K562 (cell line): ENCODE measurements around the gene OSBPL3. TPM values are rescaled to one million over a fixed set of nuclear protein-coding genes. Genes with fewer than 3 reads are reported as not detected.

Experiments
- BRD4 ChIP-seq: fragments of 200-600 bp; sonication (generic); IDR thresholded peaks from 2 replicates; pipeline ENCODE4 v1.6.1; 2017; ENCODE audit warnings: inconsistent platforms
- BRD9 ChIP-seq: fragments of 450-650 bp; IDR thresholded peaks from 2 replicates; pipeline ENCODE4 v1.6.1; 2018; ENCODE audit warnings: low read depth; ENCODE audit not compliant: partially characterized antibody
- CBX8 ChIP-seq: fragments of 200-600 bp; sonication (generic); IDR thresholded peaks from 2 replicates; pipeline ENCODE4 v1.6.1; 2012; ENCODE audit warnings: borderline replicate concordance, mixed run types, low read depth, mild to moderate bottlenecking, moderate library complexity, mixed read lengths, low read length, control low read depth, inconsistent platforms; ENCODE audit not compliant: poor library complexity, severe bottlenecking; ENCODE audit errors: extremely low read depth
- CEBPG ChIP-seq, 3 experiments: fragments of 200-800 bp in 1 of 3; sonication (Bioruptor generic) in 1 of 3; sonication (generic) in 1 of 3; formaldehyde crosslinking in 1 of 3; IDR thresholded peaks in 2 of 3; conservative IDR thresholded peaks in 1 of 3; 2 replicates each; pipeline versions ENCODE4 v1.6.1 to v1.8.0; 2016 to 2022; ENCODE audit warnings: missing compliant biosample characterization in 2 of 3, missing genetic modification characterization in 2 of 3, mild to moderate bottlenecking in 1 of 3, missing genetic modification reagents in 1 of 3
- CHCHD3 ChIP-seq: fragments of 250-450 bp; sonication (Bioruptor Pico); IDR thresholded peaks from 2 replicates; pipeline ENCODE4 v2.1.2; 2022; ENCODE audit warnings: mild to moderate bottlenecking
- DNMT1 ChIP-seq: fragments of 450-650 bp; IDR thresholded peaks from 2 replicates; pipeline ENCODE4 v1.6.1; 2016; ENCODE audit warnings: antibody characterized with exemption, mild to moderate bottlenecking
- FUS ChIP-seq: fragments of 200-400 bp; formaldehyde crosslinking; optimal IDR thresholded peaks from 2 replicates; pipeline ENCODE3; 2017; ENCODE audit warnings: low read depth, low read length
- GABPA ChIP-seq: fragments of 200-800 bp; sonication (Bioruptor generic); conservative IDR thresholded peaks from 2 replicates; pipeline ENCODE4 v1.6.1; 2016; ENCODE audit warnings: low read depth, missing genetic modification characterization, missing compliant biosample characterization
- HSF4 ChIP-seq: fragments of 250-450 bp; sonication (Bioruptor Pico); IDR thresholded peaks from 2 replicates; pipeline ENCODE4 v2.1.2; 2022; ENCODE audit warnings: mild to moderate bottlenecking, moderate library complexity, borderline replicate concordance
- IRF1 ChIP-seq: sonication (generic); formaldehyde crosslinking; IDR thresholded peaks from 2 replicates; pipeline ENCODE4 v1.8.0; 2022; ENCODE audit warnings: missing genetic modification reagents, mild to moderate bottlenecking, borderline replicate concordance
- MAFG ChIP-seq: fragments of 450-650 bp; conservative IDR thresholded peaks from 2 replicates; pipeline ENCODE4 v1.6.1; 2016; ENCODE audit warnings: missing genetic modification characterization, missing compliant biosample characterization
- NFIC ChIP-seq: fragments of 450-650 bp; IDR thresholded peaks from 2 replicates; pipeline ENCODE4 v1.6.1; 2017; ENCODE audit warnings: mild to moderate bottlenecking, inconsistent platforms
- PHB2 ChIP-seq: fragments of 450-650 bp; IDR thresholded peaks from 2 replicates; pipeline ENCODE4 v1.6.1; 2017; ENCODE audit warnings: low read depth
- RAD51 ChIP-seq: fragments of 450-650 bp; IDR thresholded peaks from 2 replicates; pipeline ENCODE4 v1.7.1; 2016; ENCODE audit warnings: low read depth, mild to moderate bottlenecking, borderline replicate concordance
- RBM17 ChIP-seq: fragments of 200-400 bp; formaldehyde crosslinking; IDR thresholded peaks from 2 replicates; pipeline ENCODE4 v1.6.1; 2017; ENCODE audit warnings: low read depth, mild to moderate bottlenecking, low read length, borderline replicate concordance
- SETDB1 ChIP-seq: IDR thresholded peaks from one replicate; pipeline ENCODE4 v1.6.1; 2012; ENCODE audit warnings: low read length, control low read depth, inconsistent platforms
- SIX5 ChIP-seq, 2 experiments: IDR thresholded peaks; 2 replicates each; pipeline ENCODE4 v1.6.1; 2011; ENCODE audit warnings: low read length in 2 of 2, borderline replicate concordance in 1 of 2, low read depth in 1 of 2, mild to moderate bottlenecking in 1 of 2, moderate library complexity in 1 of 2; ENCODE audit not compliant: insufficient read depth in 1 of 2
- STAT5A ChIP-seq: IDR thresholded peaks from 2 replicates; pipeline ENCODE4 v1.6.1; 2012; ENCODE audit warnings: low read length, inconsistent platforms, borderline replicate concordance
- TEAD2 ChIP-seq: fragments of 450-650 bp; IDR thresholded peaks from 2 replicates; pipeline ENCODE4 v1.6.1; 2016; ENCODE audit warnings: missing genetic modification characterization, control low read depth, missing compliant biosample characterization
- U2AF2 ChIP-seq: fragments of 200-400 bp; formaldehyde crosslinking; optimal IDR thresholded peaks from 2 replicates; pipeline ENCODE3; 2017; ENCODE audit warnings: low read depth, mild to moderate bottlenecking, low read length
- VEZF1 ChIP-seq: fragments of 200-800 bp; sonication (Bioruptor generic); IDR thresholded peaks from 2 replicates; pipeline ENCODE4 v1.6.1; 2017; ENCODE audit warnings: missing genetic modification characterization, missing compliant biosample characterization
- ZNF184 ChIP-seq: sonication (generic); formaldehyde crosslinking; IDR thresholded peaks from 2 replicates; pipeline ENCODE4 v1.5.0; 2020; ENCODE audit warnings: missing genetic modification reagents
- ZNF253 ChIP-seq: fragments of 250-450 bp; sonication (Bioruptor Pico); conservative IDR thresholded peaks from 2 replicates; pipeline ENCODE4 v1.6.1; 2021; ENCODE audit warnings: mild to moderate bottlenecking
- ZNF41 ChIP-seq: fragments of 250-450 bp; sonication (Bioruptor Pico); conservative IDR thresholded peaks from 2 replicates; pipeline ENCODE4 v1.4.0; 2020; ENCODE audit warnings: mild to moderate bottlenecking
- ZNF778 ChIP-seq: fragments of 450-650 bp; formaldehyde crosslinking; IDR thresholded peaks from 2 replicates; pipeline ENCODE4 v1.4.0; 2020; ENCODE audit warnings: mild to moderate bottlenecking, moderate library complexity
- ZZZ3 ChIP-seq: fragments of 450-650 bp; IDR thresholded peaks from 2 replicates; pipeline ENCODE4 v1.6.1; 2016; ENCODE audit warnings: antibody characterized with exemption, mild to moderate bottlenecking, moderate library complexity
- polyA plus RNA-seq, 8 experiments: library from polyadenylated mRNA; depleted of rRNA in 4 of 8; stranded (reverse) in 5 of 8; unstranded in 3 of 8; fragments of >200 nt; fragmentation: Nextera tagmentation in 2 of 8; fragmentation: Illumina TruSeq in 1 of 8; extraction: Ambion mirVana in 2 of 8; extraction: Trizol in 1 of 8; gene quantifications; 2 replicates each; pipeline versions ENCODE4 v1.2.1 to v1.2.3, GENCODE V29; 2011 to 2014; ENCODE audit warnings: inconsistent platforms in 1 of 8, missing spikeins in 1 of 8
- total RNA-seq, 7 experiments: library from RNA; depleted of rRNA in 6 of 7; stranded (reverse); fragments of >200 nt in 6 of 7; fragmentation: Illumina TruSeq in 2 of 7; extraction: Trizol in 2 of 7; gene quantifications; 2 replicates each; pipeline versions ENCODE4 v1.2.1 to v1.2.3, GENCODE V29; 2011 to 2021; ENCODE audit warnings: low replicate concordance in 1 of 7

OSBPL3 gene
- total and polyA plus RNA-seq, 9 of the 15 experiments (the other 6 are each of a cell fraction or from before 2014, with no cell fraction given) = 4.8 to 37.2 (median 26.5) TPM

- TF ChIP-seq DNMT1 (no peak), CHCHD3 (CRISPR knock-in tag) (no peak), SETDB1 (no peak), HSF4 (no peak), CEBPG (CRISPR knock-in tag; IDR thresholded peaks at IDR 0.05) (no peak), CEBPG (tag; conservative IDR thresholded peaks at IDR 0.05 in 1 of 2, IDR thresholded peaks at IDR 0.05 in 1 of 2) (no peak; a peak in 1 of 4 replicates), ZNF778 (CRISPR knock-in tag) (no peak), ZNF184 (CRISPR knock-in tag) (no peak), ZZZ3 (no peak), RAD51 (no peak), MAFG (tag) (no peak), IRF1 (CRISPR knock-in tag) (no peak), SIX5 (IDR thresholded peaks at IDR 0.05; ENCODE audit: borderline replicate concordance in 1 of 2, insufficient read depth in 1 of 2, low read depth in 1 of 2, low read length in 2 of 2) (no peak), NFIC (peak; percentile 32; the same call in 1 of the 2 replicates), BRD4 (no peak), BRD9 (no peak), STAT5A (no peak), PHB2 (no peak), GABPA (tag) (peak; percentile 67), CBX8 (no peak), TEAD2 (tag) (no peak), VEZF1 (CRISPR knock-in tag) (peak; percentile 34; the same call in 1 of the 2 replicates), ZNF41 (CRISPR knock-in tag) (no peak), ZNF253 (CRISPR knock-in tag) (no peak), FUS (no peak), U2AF2 (no peak), RBM17 (no peak)
These were observed 158.8 kb downstream of the OSBPL3 start (continued) for GRCh38 chr7:24821045-24821753.
